Upper lobe of left lung (tissue), 4 donors: Measurements from ENCODE around the gene INMT.

Experiments
- POLR2A ChIP-seq, 4 donors: fragments of 450-650 bp; IDR thresholded peaks; one replicate each; pipeline ENCODE4 v1.5.1; 2016 to 2017; ENCODE audit warnings: antibody characterized with exemption in 4 of 4, mild to moderate bottlenecking in 2 of 4
- POLR2AphosphoS5 ChIP-seq, 2 donors: sonication (generic); formaldehyde crosslinking; IDR thresholded peaks; one replicate each; pipeline ENCODE4 v1.5.1; 2017; ENCODE audit warnings: antibody characterized with exemption in 2 of 2
- TF ChIP-seq, protein P1 (sequence below), 6 experiments: fragments of 450-650 bp in 4 of 6; fragments of 200-600 bp in 2 of 6; sonication (generic) in 2 of 6; IDR thresholded peaks; one replicate each; pipeline ENCODE4 v1.5.1; 2016 to 2019; ENCODE audit warnings: antibody characterized with exemption in 6 of 6

DNA sequence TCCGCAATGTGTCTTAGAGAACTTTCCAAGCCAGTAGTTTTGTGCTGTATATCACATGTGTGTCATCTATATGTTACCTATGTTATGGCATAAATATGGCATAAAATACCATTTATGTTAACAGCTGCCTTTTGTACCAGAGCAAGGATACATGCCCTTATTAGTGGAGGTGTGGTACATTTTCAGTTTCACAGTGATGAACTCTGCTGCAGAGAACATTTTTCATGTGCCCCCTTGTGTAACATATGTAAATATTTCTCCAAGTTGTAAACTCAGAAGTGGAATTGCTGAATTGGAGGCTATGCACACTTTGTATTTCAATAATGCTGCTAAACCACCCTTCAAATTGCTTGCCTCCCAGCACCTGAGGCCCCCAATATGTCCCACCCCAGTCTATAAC, 37.8 kb upstream of the INMT start:
- TF ChIP-seq POLR2A (IDR thresholded peaks at IDR 0.05) (no peak), POLR2AphosphoS5 (IDR thresholded peaks at IDR 0.05) (no peak)
- TF ChIP-seq, protein P1, sequence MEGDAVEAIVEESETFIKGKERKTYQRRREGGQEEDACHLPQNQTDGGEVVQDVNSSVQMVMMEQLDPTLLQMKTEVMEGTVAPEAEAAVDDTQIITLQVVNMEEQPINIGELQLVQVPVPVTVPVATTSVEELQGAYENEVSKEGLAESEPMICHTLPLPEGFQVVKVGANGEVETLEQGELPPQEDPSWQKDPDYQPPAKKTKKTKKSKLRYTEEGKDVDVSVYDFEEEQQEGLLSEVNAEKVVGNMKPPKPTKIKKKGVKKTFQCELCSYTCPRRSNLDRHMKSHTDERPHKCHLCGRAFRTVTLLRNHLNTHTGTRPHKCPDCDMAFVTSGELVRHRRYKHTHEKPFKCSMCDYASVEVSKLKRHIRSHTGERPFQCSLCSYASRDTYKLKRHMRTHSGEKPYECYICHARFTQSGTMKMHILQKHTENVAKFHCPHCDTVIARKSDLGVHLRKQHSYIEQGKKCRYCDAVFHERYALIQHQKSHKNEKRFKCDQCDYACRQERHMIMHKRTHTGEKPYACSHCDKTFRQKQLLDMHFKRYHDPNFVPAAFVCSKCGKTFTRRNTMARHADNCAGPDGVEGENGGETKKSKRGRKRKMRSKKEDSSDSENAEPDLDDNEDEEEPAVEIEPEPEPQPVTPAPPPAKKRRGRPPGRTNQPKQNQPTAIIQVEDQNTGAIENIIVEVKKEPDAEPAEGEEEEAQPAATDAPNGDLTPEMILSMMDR (IDR thresholded peaks at IDR 0.05), result no peak
